HG02571 (cell line): ENCODE measurements around the gene ASTN2.

Experiments
- ATAC-seq: cut with Tn5 transposase; IDR thresholded peaks from one replicate; pipeline ENCODE4 v1.9.1; 2021; ENCODE audit warnings: mild to moderate bottlenecking, moderate library complexity; ENCODE audit not compliant: unreplicated experiment

ASTN2 gene

DNA sequence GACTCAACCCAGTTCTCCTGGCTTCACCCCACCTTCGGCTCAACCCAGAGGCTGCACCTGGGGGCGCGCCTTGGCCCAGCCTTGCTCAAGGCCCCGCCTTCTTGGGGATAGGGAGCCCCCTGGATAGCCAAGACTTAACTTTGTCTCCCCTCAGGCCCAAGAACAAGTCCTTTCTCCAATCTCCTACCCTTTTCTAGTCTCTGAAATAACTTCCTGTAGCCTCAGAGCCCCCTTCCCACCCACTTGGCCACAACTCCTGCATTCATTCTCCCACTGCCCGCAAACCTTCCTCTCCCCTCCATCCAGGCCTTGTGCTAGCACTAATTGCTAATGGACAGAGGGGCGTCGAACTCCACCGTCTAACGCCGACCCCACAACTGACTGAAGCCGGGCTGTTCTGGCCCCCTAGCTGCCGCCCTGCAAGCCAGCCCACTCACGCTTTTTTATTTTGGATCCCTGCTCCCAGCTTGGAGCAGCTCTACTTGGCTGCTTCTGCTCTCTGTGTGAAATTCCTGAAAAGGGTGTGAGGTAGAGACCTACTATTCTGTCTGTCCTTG lies 579 bp upstream of the ASTN2 start:
- no peak for ATAC-seq

DNA sequence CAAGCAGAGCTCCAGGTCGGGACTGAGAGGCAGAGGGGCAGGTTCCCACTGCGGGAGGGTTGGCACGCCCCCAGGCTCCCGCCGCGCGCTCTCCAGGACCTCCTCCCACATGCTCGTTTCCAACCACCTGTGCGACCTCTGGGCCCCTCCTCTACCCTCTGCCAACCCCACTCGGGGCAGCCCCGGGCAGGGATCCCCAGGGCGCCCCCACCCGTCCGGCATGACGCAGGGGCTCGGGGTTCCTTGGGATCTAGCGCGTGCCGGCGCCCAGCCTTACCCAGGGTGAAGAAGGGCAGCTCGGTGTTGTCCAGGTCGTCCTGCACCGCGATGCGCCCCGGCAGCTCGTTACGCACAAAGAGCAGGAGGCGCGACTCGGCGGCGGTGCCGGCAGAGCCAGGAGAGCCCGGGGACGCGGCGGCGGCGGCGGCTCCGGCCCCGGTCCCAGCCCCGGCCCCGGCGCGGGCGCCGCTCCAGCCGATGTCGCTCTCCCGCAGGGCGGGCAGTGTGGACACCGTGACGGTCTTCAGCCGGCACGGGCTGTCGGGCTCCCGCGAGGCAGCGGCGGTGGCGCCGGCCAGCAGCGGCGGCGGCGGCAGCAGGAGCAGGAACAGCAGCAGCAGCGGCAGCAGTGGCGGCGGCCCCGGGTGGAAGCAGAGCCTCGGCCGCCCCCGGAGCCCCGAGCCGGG lies 494 bp downstream of the ASTN2 start:
- ATAC-seq, result no peak

- no peak for ATAC-seq
Observed at GRCh38 chr9:117413346-117414219, 1.3 kb downstream of the ASTN2 start.

GRCh38 chr9:117412841-117413240 lies 2.0 kb downstream of the ASTN2 start:
- ATAC-seq, result no peak

- no peak for ATAC-seq
Observed at GRCh38 chr9:117412006-117412715, 2.7 kb downstream of the ASTN2 start.

DNA sequence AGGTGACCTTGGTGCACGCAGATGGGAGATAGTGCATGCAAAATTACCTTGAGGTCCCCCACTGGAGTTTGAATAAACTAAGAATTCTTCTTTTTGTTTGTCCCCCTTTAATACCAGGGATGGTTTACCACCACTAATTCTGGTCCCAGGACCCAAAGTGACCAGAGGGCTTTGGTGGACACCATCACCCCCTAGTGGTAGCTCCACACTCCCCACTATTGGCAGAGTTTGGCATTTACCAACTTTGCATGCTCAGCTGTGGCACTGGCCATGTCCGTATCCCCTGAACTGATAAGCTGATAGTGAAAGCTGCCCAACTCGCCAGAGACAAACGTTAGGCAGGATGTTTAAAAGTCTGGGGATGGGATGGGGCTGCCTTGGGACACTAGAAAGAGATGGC lies 3.3 kb downstream of the ASTN2 start:
- no peak for ATAC-seq

DNA sequence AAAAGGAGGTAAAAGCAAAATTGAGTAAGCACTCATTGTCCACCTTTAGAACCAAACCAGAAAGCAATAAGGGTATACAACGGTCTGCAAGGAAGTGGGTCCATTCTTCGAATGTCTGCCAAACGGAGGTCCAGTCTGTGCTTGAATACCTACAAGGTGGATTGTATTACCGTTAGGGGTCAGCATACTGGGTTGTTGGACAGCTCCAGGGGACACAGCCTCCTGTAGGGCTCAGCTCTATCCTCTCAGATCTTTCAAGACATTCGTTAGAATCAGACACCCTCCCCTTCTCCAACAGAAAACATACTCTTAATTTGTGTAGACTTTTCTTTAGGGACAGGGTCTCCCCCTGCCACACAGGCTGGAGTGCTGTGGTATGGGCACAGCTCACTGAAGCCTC lies 5.5 kb downstream of the ASTN2 start:
- ATAC-seq, result no peak

GRCh38 chr9:117407436-117408022 lies 7.3 kb downstream of the ASTN2 start:
- no peak for ATAC-seq

DNA sequence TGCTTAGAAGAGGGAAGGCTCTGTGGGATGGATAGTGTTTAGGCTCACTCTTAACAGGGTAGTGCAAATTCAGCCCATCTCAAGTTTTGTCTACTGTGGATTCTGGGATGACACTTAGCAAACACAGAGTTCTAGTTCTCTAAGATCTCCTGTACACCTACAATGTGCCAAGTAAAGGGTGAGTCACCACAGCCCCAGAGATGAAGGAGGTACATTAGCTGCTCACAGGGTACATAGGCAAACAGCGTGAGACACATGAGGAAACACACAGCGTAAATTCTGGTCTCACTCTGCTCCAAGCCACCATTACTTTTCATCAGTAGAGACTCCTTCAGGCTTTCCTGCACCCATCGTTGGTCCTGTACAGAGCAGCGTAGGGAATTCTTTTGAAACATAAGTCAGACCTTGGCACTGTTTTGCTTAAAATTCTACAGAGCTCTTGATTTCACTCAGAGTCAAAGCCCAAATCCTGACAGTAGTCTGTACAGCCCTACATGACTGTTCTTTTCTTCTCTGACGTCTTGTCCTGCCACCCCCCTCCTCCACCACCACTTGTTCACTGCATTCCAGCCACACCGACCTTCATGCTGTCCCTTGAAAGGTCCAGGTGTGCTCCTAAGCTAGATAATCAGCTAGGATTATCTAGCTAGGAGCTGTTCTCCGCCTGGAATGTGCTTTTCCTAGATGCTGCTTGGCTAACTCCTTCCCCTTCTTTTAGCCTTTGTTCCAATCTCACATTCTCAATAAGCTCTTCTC lies 8.7 kb downstream of the ASTN2 start:
- ATAC-seq, result no peak

DNA sequence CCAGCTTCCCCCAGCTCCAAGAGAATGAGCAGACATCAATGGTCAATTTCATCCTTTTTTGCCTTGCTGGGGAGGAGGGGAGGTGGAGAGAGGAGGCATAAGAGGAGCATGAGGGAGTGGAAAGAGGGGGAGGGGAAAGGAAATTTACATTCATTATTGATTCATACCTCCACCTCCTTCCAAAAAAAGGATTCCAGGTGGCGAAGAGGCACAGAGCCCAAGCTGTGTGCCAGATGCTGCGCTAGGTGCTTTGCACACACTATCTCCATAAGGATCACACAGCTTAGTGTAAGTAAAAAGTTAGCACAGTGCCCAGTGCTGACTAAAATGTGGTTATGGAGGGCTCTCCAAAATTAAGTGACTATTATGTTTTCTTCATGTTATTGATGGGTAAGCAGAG lies 11.0 kb downstream of the ASTN2 start:
- no peak for ATAC-seq

DNA sequence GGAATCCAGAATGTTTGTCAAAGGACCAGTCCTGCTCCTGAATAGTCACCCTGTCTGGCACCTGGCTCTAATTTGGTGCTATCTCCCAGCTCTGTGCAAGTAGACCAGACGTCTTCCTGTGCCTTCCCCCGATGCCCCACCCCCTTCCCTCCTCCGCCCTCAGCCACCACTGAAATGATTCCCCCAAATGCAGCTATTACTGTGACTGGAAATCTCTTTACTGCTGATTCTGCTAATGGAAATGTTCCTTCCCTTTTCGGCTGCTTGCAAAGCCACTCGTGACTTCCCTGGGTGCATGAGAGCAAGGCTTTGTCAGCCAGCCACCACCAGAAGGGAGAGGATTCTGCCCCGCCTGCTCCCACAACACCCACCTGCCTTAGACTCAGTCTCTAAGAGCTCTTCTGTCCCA lies 11.4 kb downstream of the ASTN2 start:
- ATAC-seq, result no peak

DNA sequence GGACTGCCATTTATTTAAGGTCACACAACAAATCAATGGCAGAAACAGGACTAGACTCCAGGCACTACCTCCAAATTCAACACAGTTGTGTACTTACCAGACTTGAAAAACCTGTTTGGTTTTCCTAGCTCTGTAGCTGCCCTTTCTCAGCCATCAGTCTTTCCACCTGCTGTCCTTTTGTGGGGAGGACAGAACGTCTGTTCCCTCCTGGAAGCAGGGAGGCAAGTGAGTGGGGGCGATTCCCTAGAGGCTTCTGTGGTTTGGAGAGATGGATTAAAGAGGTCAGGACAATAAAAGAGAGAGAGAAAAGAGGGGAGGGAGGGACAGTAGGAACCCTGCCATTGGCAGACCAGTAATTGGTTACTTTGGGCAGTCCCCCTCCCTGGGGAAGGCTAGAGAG lies 14.7 kb downstream of the ASTN2 start:
- no peak for ATAC-seq

DNA sequence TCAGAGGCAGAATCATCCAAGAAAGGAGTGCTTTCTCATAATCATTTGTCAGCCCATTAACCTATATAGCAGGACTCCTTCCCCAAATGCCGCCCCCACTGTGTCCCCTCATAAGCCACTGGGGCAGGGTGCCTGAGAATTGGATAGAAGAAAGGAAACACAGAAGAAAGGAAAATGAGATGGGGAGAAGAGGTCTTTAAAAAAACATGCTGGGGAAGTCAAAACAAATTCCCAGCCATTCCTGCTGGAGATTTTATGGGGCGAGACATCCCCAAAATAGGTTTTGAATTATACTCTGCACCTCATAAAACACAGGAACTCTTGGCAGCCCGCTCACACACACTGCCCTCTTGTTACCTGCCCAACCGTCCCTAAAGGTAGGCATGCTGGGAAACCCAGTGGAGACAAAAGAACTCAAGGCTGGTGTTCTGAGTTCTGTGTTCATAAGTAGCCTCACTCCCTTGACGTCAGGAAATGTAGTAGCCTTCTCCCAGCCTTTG lies 19.7 kb downstream of the ASTN2 start:
- no peak for ATAC-seq

DNA sequence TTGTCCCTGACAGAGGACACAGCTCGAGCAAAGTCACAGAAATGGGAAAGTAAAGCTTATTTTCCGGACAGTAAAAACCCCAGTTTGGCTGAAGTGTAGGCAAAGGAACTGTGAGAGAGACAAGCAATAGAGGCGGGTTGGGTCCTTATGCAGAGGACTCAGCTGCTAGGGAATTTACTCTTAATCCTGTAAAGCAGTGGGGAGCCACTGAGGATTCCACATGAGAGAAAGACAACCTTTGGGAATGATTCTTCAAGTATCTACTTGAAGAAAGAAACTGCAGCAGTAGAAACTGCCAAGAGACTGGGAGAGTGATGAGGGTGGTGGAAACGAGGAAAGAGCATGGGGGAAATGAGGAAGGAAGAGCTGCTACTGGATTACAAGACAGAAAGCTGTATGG lies 20.2 kb downstream of the ASTN2 start:
- no peak for ATAC-seq

DNA sequence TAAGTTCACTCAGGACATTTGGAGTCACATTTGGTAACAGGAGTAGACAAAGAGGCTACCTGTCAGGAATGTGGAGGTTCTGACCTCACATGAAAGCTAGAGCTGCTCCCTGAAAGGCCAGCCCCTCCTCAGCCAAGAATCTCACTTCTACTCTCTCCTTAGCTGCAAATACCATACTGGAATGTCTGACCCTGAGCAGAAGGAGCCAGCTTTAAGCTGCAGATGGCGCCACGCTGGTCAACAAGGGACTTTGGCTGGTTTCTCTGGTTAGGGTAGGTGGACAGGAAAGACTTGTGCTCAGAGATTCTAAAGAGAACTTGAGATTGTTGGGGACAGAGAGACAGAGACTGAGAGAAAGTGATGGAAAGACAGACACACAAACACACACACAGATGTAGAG lies 21.9 kb downstream of the ASTN2 start:
- ATAC-seq, result no peak

DNA sequence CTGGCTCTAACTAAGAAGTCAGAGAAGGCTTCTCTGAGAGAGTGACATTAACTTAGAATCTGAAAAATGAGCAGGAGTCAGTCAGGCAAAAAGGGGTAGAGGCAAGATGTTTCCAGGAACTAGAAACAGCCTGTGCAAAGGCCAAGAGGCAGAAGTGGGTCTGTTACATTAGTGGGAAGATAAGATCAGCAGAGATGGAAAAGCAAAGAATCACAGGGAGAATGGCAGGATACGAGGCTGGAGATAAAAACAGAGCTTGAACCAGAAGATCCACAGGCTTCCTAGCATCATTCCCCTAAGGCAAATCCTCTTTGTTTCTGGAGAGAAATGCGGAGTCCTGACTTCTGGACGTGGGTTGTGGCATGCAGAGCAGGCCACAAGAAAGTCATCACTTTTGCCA lies 27.4 kb downstream of the ASTN2 start:
- no peak for ATAC-seq

- ATAC-seq, result no peak
Observed at GRCh38 chr9:117379341-117379740, 35.5 kb downstream of the ASTN2 start.

DNA sequence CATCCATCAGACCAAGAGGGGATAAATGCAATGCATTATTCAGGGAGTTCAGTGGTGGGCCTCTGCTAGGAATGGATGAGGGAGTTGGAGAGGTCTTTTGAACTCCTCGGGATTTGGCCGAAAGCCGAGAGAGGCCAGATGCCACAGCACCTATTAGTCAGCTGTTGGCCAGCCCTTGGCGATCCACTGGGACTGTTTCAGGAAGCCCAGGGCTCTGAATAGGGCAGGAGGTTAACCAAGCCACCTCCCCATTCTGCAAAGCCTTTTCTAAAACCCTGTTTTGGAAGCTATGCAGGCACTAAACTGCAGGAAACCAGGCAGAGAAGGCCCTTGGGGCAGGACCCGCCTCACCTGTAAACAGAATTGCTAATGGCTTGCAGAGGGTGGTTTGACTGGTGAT lies 37.8 kb downstream of the ASTN2 start:
- ATAC-seq, result no peak

DNA sequence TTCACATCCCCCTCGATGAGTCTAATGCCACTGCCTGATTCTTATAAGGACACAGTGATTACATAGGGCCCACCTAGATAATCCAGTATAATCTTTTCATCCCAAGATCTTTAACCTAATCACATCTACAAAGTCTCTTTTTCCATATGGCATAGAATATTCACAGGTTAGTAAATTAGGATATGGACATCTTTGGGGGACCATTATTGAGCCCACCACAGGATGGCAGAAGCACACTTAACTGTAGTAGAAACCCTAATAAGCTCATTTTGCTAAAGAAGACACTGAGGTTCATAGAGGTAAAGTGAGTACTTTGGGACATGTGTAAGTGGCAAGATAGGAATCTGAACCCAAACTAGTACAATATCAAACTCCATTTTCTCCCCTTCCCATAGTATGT lies 38.9 kb downstream of the ASTN2 start:
- no peak for ATAC-seq

GRCh38 chr9:117374076-117374725 lies 40.7 kb downstream of the ASTN2 start:
- ATAC-seq, result no peak
